Heart left ventricle (tissue), 16 donors: Measurements from ENCODE around the gene SLC7A1. TPM values are rescaled to one million over a fixed set of nuclear protein-coding genes. Genes with fewer than 3 reads are reported as not detected.

Source experiments
- ATAC-seq, 4 donors: fragments of 200-7000 bp; cut with Tn5 transposase; one replicate each; pipeline ENCODE4 v1.9.1; 2020 to 2022; ENCODE audit warnings: moderate library complexity in 4 of 4, mild to moderate bottlenecking in 3 of 4, moderate number of reproducible peaks in 1 of 4
- DNase-seq, 5 donors: peaks; one replicate each; pipeline ENCODE4 v3.0.0-alpha.2; 2020
- H3K27ac ChIP-seq, 12 donors: fragments of 200-600 bp; sonication (generic) in 4 of 12; one replicate each; pipeline versions ENCODE4 v1.5.0 to v1.8.0; 2016 to 2022; ENCODE audit warnings: mild to moderate bottlenecking in 2 of 12
- H3K27me3 ChIP-seq, 9 donors: fragments of 200-600 bp; sonication (generic) in 2 of 9; one replicate each; pipeline versions ENCODE4 v1.5.1 to v1.8.0; 2016 to 2022; ENCODE audit warnings: mild to moderate bottlenecking in 3 of 9
- H3K36me3 ChIP-seq, 9 donors: fragments of 200-600 bp; sonication (generic) in 2 of 9; one replicate each; pipeline versions ENCODE4 v1.5.0 to v1.8.0; 2018 to 2022; ENCODE audit warnings: mild to moderate bottlenecking in 2 of 9
- H3K4me1 ChIP-seq, 12 donors: fragments of 200-600 bp; sonication (generic) in 4 of 12; one replicate each; pipeline versions ENCODE4 v1.5.0 to v1.8.0; 2016 to 2022; ENCODE audit warnings: mild to moderate bottlenecking in 3 of 12
- H3K4me3 ChIP-seq, 12 donors: fragments of 200-600 bp; sonication (generic) in 4 of 12; one replicate each; pipeline versions ENCODE4 v1.5.0 to v1.8.0; 2017 to 2022; ENCODE audit warnings: mild to moderate bottlenecking in 9 of 12, moderate library complexity in 4 of 12
- H3K9me3 ChIP-seq, 12 donors: fragments of 200-600 bp; sonication (generic) in 4 of 12; one replicate each; pipeline versions ENCODE4 v1.5.0 to v1.8.0; 2016 to 2022; ENCODE audit warnings: mild to moderate bottlenecking in 1 of 12
- CTCF ChIP-seq, 12 donors: fragments of 200-600 bp; sonication (generic) in 4 of 12; IDR thresholded peaks; one replicate each; pipeline versions ENCODE4 v1.5.0 to v1.8.0; 2018 to 2022; ENCODE audit warnings: antibody characterized with exemption in 12 of 12, mild to moderate bottlenecking in 5 of 12
- POLR2A ChIP-seq, 2 donors: fragments of 450-650 bp; IDR thresholded peaks; one replicate each; pipeline ENCODE4 v1.6.1; 2017; ENCODE audit warnings: antibody characterized with exemption in 2 of 2, mild to moderate bottlenecking in 2 of 2, moderate library complexity in 2 of 2
- WGBS, 4 donors: extraction: QIAGEN DNeasy Blood & Tissue Kit in 2 of 4; methylation state at CpG; one replicate each; pipeline versions ENCODE4 v1.1.5 to v1.1.7; 2013 to 2018; 5-methylcytosine and 5-hydroxymethylcytosine counted together
- intact Hi-C, 10 donors: fragments of 100-400 bp; cut with DNase I; formaldehyde crosslinking; loops; one replicate each; pipeline versions ENCODE4 v1.11.1 to v1.14.2; 2022
- polyA plus RNA-seq, 2 donors: library from polyadenylated mRNA; stranded (reverse); fragments of 200-250 nt; gene quantifications; one replicate each; pipeline ENCODE4 v1.2.3, GENCODE V29; 2013
- total RNA-seq, 9 donors: library from RNA; depleted of rRNA in 2 of 9; stranded (reverse); fragments of >200 nt in 2 of 9; fragmentation: NEBNext Ultra II Directional in 3 of 9; extraction: Animal tissue kit (Norgen Biotek cat#: 25700) in 3 of 9; gene quantifications; one replicate each; pipeline versions ENCODE4 v1.1.0 to v1.2.4, GENCODE V29; 2016 to 2023
- donor health status: ischemic (EF 13 %, LVEDD 7.1; RV severe dilation, severe dysfunction).
- donor health status: healthy with polysubstance abuse.
- donor health status: DM: no; HTN: yes; CAD: no.
- donor health status: DM: no; HTN: no; CAD: no.
- donor health status: ischemic (EF 25% LVEDD 6.9; RV normal size, moderate dysfunction).
- donor health status: ischemic (EF 25% LVEDD 5.7; RV mildly dilated, moderate dysfunction).
- donor health status: healthy.
- donor health status: DM: yes; HTN: yes; CAD: no.
- donor health status: ischemic (EF 35%, LVEDD 5.7; RV mildly dilated, moderate dysfunction).
- donor health status: nonischemic (EF 11% LVEDD 7.7; RV severe dilation, severe dysfunction).
- donor health status: DM: yes; HTN: yes; CAD: no.
- donor health status: PGD.
- donor health status: ischemic (EF 29% LVEDD 5.4; RV normal size, mild dysfunction).
- donor health status: nonischemic (EF 23%, LVEDD 6.1; RV moderate dilation, normal function).

The SLC7A1 gene
- total and polyA plus RNA-seq, 11 donors = 3.5 to 66.7 (median 14.3) TPM

GRCh38 chr13:29562786-29563438, 32.6 kb downstream of the SLC7A1 start:
- TF ChIP-seq POLR2A (IDR thresholded peaks at IDR 0.05) = no peak
- no peak for TF ChIP-seq CTCF (IDR thresholded peaks at IDR 0.05)
- H3K9me3 ChIP-seq = no peaks in the 10 kb centered on the region
- H3K27ac ChIP-seq = no peak overlapping the region
- H3K36me3 ChIP-seq = no peaks in the 10 kb centered on the region
- no peak overlapping the region for H3K4me3 ChIP-seq
- WGBS, 4 donors = 95 to 97% (median 97%) methylated on average over 7 of the region's 7 CpGs
- ATAC-seq (no peak), DNase-seq (no peak)
- intact Hi-C loops = no loop called here
- H3K27me3 ChIP-seq = no peaks in the 10 kb centered on the region
- peaks cover 0 to 9% (median 0%) of the 10 kb centered on the region in 12 donors for H3K4me1 ChIP-seq

GRCh38 chr13:29561918-29562317, 33.6 kb downstream of the SLC7A1 start:
- intact Hi-C loops = no loop called here
- H3K9me3 ChIP-seq = no peaks in the 10 kb centered on the region
- DNase-seq = no peak
- ATAC-seq = no peak
- H3K27me3 ChIP-seq = no peaks in the 10 kb centered on the region
- peaks cover 0 to 9% (median 0%) of the 10 kb centered on the region in 12 donors for H3K4me1 ChIP-seq
- H3K27ac ChIP-seq = no peak overlapping the region
- H3K36me3 ChIP-seq = no peaks in the 10 kb centered on the region
- no peak overlapping the region for H3K4me3 ChIP-seq
- WGBS, 4 donors = 52 to 66% (median 60%) methylated on average over 6 of the region's 6 CpGs
- TF ChIP-seq CTCF (IDR thresholded peaks at IDR 0.05) = no peak
- TF ChIP-seq POLR2A (IDR thresholded peaks at IDR 0.05) = no peak

GRCh38 chr13:29556742-29557141, 38.7 kb downstream of the SLC7A1 start:
- no peak for DNase-seq
- 92 to 97% (median 94%) methylated on average over 3 of the region's 3 CpGs for WGBS, 4 donors

GRCh38 chr13:29551214-29551613, 44.3 kb downstream of the SLC7A1 start:
- Histone ChIP-seq H3K4me1 (peaks cover 0 to 9% (median 0%) of the 10 kb centered on the region in 12 donors), H3K27me3 (no peaks in the 10 kb centered on the region), H3K4me3 (no peak overlapping the region), H3K9me3 (no peaks in the 10 kb centered on the region), H3K27ac (no peak overlapping the region), H3K36me3 (peaks cover 0 to 24% (median 0%) of the 10 kb centered on the region in 9 donors)
- intact Hi-C loops = no loop called here
- 94 to 98% (median 96%) methylated on average over 6 of the region's 6 CpGs for WGBS, 4 donors
- DNase-seq (no peak), ATAC-seq (no peak)
- TF ChIP-seq CTCF (IDR thresholded peaks at IDR 0.05) (no peak), POLR2A (IDR thresholded peaks at IDR 0.05) (no peak)

More at GRCh38 chr13:29556742-29557141, 38.7 kb downstream of the SLC7A1 start:
- Histone ChIP-seq H3K9me3 (no peaks in the 10 kb centered on the region), H3K36me3 (peaks cover 0 to 12% (median 0%) of the 10 kb centered on the region in 9 donors), H3K4me3 (no peak overlapping the region), H3K4me1 (no peaks in the 10 kb centered on the region), H3K27ac (no peak overlapping the region), H3K27me3 (no peaks in the 10 kb centered on the region)
- no peak for ATAC-seq
- intact Hi-C loops = no loop called here
- TF ChIP-seq POLR2A (IDR thresholded peaks at IDR 0.05) = no peak
- no peak for TF ChIP-seq CTCF (IDR thresholded peaks at IDR 0.05)
